ENCODE measurements around the gene VPS35.

Gene VPS35

DNA sequence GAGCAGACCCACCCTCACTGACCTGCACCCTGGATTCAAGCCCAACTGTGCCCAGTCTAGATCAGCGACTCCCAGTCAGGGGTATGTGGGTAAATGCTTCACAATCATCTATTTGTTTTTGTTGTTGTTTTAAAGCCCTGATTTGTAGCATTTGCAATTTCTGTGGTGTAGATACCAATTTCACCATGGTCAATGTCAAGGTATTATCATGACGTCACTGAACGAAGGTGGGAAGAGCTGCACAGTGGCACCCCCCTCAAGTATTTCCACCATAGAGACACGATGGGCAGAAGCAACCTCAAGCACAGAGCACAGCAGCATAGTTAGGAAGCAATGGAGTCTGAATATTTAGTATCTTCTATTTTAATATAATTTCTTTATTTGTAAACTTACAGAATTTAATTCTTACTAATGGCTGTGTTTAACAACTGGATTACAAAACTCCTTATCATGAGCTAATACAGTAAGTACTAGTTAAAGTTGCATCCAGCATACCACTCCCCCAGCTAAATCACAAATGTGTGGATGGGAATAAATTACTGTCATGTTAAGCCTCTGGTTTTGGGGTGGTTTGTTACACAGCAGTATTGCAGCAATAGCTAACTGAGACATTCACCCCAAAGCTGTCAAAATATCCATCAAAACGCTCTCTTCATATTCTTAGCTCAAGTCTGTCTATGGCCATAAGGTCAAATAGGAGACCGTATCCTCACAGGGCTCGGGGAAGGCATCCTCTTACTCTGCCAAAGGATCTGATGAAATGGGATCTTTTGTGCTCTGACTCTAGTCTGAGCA lies 26.0 kb upstream of the VPS35 start:
- DNase-seq (ENCODE audit: low read depth), result no peak
- H3K4me3 ChIP-seq (ENCODE audit: low read length), result no peak overlapping the region
- TF ChIP-seq, protein P1, sequence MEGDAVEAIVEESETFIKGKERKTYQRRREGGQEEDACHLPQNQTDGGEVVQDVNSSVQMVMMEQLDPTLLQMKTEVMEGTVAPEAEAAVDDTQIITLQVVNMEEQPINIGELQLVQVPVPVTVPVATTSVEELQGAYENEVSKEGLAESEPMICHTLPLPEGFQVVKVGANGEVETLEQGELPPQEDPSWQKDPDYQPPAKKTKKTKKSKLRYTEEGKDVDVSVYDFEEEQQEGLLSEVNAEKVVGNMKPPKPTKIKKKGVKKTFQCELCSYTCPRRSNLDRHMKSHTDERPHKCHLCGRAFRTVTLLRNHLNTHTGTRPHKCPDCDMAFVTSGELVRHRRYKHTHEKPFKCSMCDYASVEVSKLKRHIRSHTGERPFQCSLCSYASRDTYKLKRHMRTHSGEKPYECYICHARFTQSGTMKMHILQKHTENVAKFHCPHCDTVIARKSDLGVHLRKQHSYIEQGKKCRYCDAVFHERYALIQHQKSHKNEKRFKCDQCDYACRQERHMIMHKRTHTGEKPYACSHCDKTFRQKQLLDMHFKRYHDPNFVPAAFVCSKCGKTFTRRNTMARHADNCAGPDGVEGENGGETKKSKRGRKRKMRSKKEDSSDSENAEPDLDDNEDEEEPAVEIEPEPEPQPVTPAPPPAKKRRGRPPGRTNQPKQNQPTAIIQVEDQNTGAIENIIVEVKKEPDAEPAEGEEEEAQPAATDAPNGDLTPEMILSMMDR (IDR thresholded peaks at IDR 0.05; ENCODE audit: insufficient read depth, low read depth, low read length, missing control alignments), result no peak

DNA sequence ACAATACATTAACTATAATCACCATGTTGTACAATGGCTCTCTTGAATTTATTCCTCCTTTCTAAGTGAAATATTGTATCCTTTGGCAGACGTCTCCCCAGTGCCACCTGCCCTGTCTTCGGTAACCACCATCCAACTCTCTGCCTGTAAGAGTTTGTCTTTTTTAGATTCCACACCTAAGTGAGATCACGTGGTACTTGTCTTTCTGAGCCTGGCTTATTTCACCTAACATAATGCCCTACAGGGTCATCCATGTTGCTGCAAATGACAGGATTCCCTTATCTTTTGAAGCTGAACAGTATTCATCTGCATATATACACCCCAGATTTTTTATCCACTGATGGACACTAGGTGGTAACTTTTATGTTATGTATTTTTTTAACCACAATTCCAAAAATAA lies 24.7 kb upstream of the VPS35 start:
- no peak overlapping the region for H3K4me3 ChIP-seq (ENCODE audit: low read length)
- TF ChIP-seq, protein P1 (IDR thresholded peaks at IDR 0.05; ENCODE audit: insufficient read depth, low read depth, low read length, missing control alignments), result no peak
- DNase-seq (ENCODE audit: low read depth), result no peak

DNA sequence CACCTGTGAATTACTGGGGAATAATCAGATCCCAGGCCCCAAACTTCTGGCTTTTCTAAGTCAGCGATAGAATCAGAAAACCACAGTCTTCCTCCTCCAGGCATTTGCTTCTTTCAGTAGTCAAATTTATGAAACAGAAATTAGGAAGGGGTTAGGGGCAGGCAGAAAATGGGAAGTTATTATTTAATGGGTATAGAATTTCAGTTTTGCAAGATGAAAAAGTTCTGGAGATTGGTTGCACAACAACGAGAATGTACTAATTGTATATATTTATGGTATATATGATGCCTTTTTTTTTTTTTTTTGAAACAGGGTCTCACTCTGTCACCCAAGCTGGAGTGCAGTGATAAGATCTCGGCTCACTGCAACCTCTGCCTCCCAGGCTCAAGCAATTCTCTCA lies 23.9 kb upstream of the VPS35 start:
- DNase-seq (ENCODE audit: low read depth), result no peak
- TF ChIP-seq, protein P1 (IDR thresholded peaks at IDR 0.05; ENCODE audit: insufficient read depth, low read depth, low read length, missing control alignments), result no peak
- H3K4me3 ChIP-seq (ENCODE audit: low read length), result no peak overlapping the region

DNA sequence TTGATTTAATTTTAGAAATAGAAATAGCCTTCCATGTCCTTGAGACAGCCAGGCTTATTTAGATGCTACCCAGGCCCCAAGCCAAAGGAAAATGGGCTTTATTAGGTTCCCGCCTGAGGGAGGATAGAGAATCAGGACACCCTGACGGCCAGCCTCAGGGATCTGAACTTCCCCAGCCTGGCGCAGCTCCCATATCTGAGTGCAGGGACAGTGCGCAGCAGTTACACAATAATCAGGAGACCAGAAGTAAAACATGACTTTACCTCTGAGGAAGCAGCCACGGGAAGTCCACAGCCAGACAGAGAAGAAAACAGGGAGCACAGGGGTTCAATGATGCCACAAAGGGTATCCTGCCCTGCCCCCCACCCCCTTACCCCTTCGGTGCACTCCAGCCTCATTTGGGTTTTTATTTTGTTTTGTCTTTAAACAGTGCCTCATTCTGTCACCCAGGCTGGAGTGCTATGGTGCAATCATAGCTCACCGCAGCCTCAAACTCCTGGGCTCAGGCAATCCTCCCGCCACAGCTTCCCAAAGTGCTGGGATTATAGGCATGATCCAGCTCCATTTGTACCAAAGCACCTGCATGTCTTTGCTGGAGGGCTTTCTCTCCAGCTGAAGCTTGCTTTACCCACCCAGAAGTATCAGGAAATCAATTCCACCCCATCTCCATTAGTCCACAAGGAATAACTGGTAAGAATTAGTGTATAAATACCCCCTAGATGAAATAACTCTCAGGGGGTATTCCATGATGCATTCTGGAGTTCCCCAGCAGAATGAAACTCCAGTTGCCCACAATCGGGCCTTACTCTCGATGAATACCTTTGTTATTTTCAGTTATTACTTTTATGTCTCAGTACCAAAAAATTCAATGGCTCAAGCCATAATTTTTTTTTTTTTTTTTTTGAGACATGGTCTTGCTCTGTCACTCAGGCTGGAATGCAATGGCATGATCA lies 22.4 kb upstream of the VPS35 start:
- DNase-seq (ENCODE audit: low read depth), result no peak
- H3K4me3 ChIP-seq (ENCODE audit: low read length), result no peak overlapping the region
- TF ChIP-seq, protein P1 (IDR thresholded peaks at IDR 0.05; ENCODE audit: insufficient read depth, low read depth, low read length, missing control alignments), result no peak

DNA sequence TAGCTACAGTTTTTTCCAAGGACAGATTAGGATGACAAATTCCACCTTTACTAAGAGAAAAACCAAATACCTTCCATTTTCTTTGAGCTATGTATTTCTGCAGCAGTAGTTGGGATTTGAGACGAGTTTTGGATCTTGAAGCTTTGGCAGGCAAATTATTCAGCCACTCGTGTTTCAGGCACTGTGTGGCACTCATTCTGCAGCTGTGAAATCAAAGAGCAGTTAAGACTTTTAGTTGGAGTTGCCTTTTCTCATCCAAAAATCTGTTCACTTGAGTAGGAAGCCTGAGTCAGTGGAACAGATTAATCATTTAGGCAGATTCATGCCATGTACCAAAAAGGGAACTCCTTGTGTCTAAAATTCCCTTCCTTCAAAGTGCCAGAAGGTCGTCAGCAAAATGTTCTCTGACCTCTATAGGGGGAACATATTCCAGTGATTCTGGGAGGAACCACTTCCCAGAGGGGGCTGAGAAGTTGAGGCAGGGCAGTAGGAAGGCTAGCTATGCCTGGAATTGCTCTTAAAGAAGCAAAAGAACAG lies 20.6 kb upstream of the VPS35 start:
- no peak for DNase-seq (ENCODE audit: low read depth)
- H3K4me3 ChIP-seq (ENCODE audit: low read length), result no peak overlapping the region
- TF ChIP-seq, protein P1 (IDR thresholded peaks at IDR 0.05; ENCODE audit: insufficient read depth, low read depth, low read length, missing control alignments), result no peak

DNA sequence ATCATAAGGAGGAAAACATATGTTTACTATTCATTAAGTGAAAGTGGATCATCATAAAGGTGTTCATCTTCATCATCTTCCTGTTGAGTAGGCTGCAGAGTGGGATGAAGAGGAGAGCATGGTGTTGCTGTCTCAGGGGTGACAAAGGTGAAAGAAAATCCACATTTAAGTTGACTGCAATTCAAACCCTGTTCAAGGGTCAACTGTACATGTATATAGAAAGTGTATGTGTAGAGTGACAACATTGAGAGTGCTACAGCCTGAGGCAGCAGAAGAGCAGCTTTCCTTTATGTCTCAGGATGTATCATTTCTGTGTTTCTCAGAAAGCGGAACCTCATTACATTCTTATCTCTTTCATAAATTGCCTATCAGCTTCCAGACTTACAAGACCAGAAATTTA lies 17.7 kb upstream of the VPS35 start:
- H3K4me3 ChIP-seq (ENCODE audit: low read length), result no peak overlapping the region
- TF ChIP-seq, protein P1 (IDR thresholded peaks at IDR 0.05; ENCODE audit: insufficient read depth, low read depth, low read length, missing control alignments), result no peak
- DNase-seq (ENCODE audit: low read depth), result no peak
